Left lung (tissue), 10 donors: ENCODE results near the gene PLXNB3. TPM values are rescaled to one million over a fixed set of nuclear protein-coding genes. Genes with fewer than 3 reads are reported as not detected.
A peak's percentile ranks its signal among the peaks of the same experiment; 100 is the strongest.
"Not testable (repeated sequence)": the region's sequence is repeated elsewhere in the genome, so short reads cannot be mapped to it uniquely, and the experiment has no call there.

Experiments used
- ATAC-seq: fragments of 200-7000 bp; cut with Tn5 transposase; one replicate; pipeline ENCODE4 v1.9.1; 2020; ENCODE audit warnings: moderate library complexity
- DNase-seq, 4 donors: peaks; one replicate each; pipeline ENCODE4 v3.0.0-alpha.2; 2013 to 2020
- H3K27ac ChIP-seq, 2 donors: fragments of 200-600 bp; sonication (generic) in 1 of 2; one replicate each; pipeline versions ENCODE4 v1.5.0 to v1.8.0; 2020 to 2021
- H3K27me3 ChIP-seq, 2 donors: fragments of 200-600 bp; sonication (generic) in 1 of 2; one replicate each; pipeline versions ENCODE4 v1.5.0 to v1.8.0; 2020 to 2021
- H3K36me3 ChIP-seq, 2 donors: fragments of 200-600 bp; sonication (generic) in 1 of 2; one replicate each; pipeline versions ENCODE4 v1.5.0 to v1.8.0; 2020 to 2021
- H3K4me1 ChIP-seq, 2 donors: fragments of 200-600 bp; one replicate each; pipeline ENCODE4 v1.8.0; 2021
- H3K4me3 ChIP-seq, 2 donors: fragments of 200-600 bp; sonication (generic) in 1 of 2; one replicate each; pipeline versions ENCODE4 v1.5.0 to v1.8.0; 2020 to 2021; ENCODE audit warnings: mild to moderate bottlenecking in 1 of 2
- H3K9me3 ChIP-seq, 2 donors: fragments of 200-600 bp; sonication (generic) in 1 of 2; one replicate each; pipeline versions ENCODE4 v1.5.0 to v1.8.0; 2020 to 2021
- CTCF ChIP-seq, 2 donors: fragments of 200-600 bp; sonication (generic) in 1 of 2; IDR thresholded peaks; one replicate each; pipeline versions ENCODE4 v1.5.0 to v1.8.0; 2021; ENCODE audit warnings: antibody characterized with exemption in 2 of 2
- intact Hi-C, 2 donors: fragments of 100-400 bp; cut with DNase I; formaldehyde crosslinking; loops; one replicate each; pipeline versions ENCODE4 v1.11.2 to v1.14.2; 2022
- polyA plus RNA-seq, 6 donors: library from polyadenylated mRNA; unstranded; fragments of 120-200 nt; gene quantifications; one replicate each; pipeline ENCODE4 v1.2.1, GENCODE V29; 2013; ENCODE audit not compliant: insufficient read length in 6 of 6
- total RNA-seq, 2 donors: library from RNA; stranded (reverse); fragmentation: NEBNext Ultra II Directional; extraction: Animal tissue kit (Norgen Biotek cat#: 25700); gene quantifications; one replicate each; pipeline ENCODE4 v1.2.1, GENCODE V29; 2021
- donor health status: DM: no; HTN: yes; CAD: no.
- donor health status: DM: no; HTN: no; CAD: no.

Gene PLXNB3
- total and polyA plus RNA-seq, 8 donors, result 2.7 to 5.2 (median 3.6) TPM

GRCh38 chrX:153738056-153738605 is 25.9 kb upstream of the PLXNB3 start:
- TF ChIP-seq CTCF (IDR thresholded peaks at IDR 0.05), result no peak
- no peak for DNase-seq
- no peak overlapping the region for H3K4me3 ChIP-seq
- no peak overlapping the region for H3K27ac ChIP-seq
- no peaks in the 10 kb centered on the region for H3K9me3 ChIP-seq
- no peaks in the 10 kb centered on the region for H3K4me1 ChIP-seq
- intact Hi-C loops, result no loop called here
- ATAC-seq, result no peak
- H3K27me3 ChIP-seq, result no peaks in the 10 kb centered on the region
- peaks cover 0 to 41% of the 10 kb centered on the region in 2 donors for H3K36me3 ChIP-seq

DNA sequence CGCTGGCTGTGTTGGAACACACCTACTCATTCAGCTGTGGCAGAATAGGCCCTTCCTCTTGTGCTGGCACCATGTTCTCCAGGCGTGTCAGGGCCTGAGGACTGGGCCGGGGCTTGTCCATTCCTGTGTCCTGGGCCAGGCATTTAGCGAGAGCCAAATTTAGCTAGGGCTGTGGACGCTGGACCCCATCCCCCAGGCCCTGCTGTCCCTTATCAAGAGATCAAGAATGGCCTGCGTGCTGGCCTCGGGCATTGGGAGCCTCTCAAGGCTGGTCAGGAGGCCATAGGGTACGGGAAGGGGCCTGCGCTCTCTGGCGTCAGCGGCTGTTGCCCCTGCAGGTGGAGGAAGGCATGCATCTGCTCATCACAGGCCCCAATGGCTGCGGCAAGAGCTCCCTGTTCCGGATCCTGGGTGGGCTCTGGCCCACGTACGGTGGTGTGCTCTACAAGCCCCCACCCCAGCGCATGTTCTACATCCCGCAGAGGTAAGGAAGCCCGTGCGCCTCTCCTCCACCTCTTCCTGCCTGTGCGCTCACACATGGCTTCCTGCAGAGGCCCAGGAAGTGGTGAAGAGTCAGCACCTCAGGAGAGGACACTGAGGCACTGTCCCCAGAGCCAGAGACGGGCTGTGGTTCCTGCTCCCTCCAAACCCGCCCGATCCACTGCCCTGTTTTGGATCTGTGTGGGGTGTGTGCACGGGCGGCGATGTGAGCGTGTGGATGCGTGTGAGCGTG is 24.1 kb upstream of the PLXNB3 start:
- Histone ChIP-seq H3K27ac (no peak overlapping the region), H3K4me1 (peaks cover 0 to 5% of the 10 kb centered on the region in 2 donors), H3K4me3 (no peak overlapping the region), H3K36me3 (peaks cover 0 to 41% of the 10 kb centered on the region in 2 donors), H3K9me3 (no peaks in the 10 kb centered on the region), H3K27me3 (no peaks in the 10 kb centered on the region)
- TF ChIP-seq CTCF (IDR thresholded peaks at IDR 0.05), result no peak
- DNase-seq, result no peak
- intact Hi-C loops, result no loop called here
- ATAC-seq, result no peak

DNA sequence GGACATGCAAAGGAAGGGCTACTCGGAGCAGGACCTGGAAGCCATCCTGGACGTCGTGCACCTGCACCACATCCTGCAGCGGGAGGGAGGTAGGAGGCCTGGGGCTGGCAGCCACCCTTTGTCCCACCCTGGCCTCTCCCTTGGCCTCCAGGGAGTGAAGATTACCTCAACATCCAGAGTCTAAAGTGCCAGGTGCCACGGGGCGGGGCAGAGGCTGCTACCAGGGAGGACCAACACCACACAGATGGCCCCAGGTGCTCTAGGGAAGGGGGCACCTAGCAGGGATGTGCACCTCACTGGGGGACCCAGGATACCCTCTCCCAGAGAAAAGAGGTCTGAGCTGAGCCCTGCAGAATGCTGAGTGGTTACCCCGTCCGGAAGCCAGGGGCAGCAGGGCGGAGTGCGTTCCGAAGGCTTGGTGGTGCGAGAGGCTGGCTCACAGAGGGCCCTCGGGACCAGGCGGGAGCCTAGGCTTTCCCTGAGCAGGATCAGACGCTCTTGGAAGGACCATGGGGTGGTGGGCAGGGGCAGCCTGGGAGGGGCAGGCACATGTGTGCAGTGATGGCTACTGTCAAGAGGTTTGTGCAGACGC is 23.3 kb upstream of the PLXNB3 start:
- Histone ChIP-seq H3K4me1 (peaks cover 0 to 5% of the 10 kb centered on the region in 2 donors), H3K27me3 (no peaks in the 10 kb centered on the region), H3K4me3 (no peak overlapping the region), H3K27ac (no peak overlapping the region), H3K36me3 (peaks cover 0 to 41% of the 10 kb centered on the region in 2 donors), H3K9me3 (no peaks in the 10 kb centered on the region)
- intact Hi-C loops, result no loop called here
- DNase-seq (no peak), ATAC-seq (no peak)
- no peak for TF ChIP-seq CTCF (IDR thresholded peaks at IDR 0.05)

- Histone ChIP-seq H3K9me3 (no peaks in the 10 kb centered on the region), H3K27me3 (no peaks in the 10 kb centered on the region), H3K4me3 (no peak overlapping the region), H3K27ac (no peak overlapping the region), H3K4me1 (peaks cover 0 to 5% of the 10 kb centered on the region in 2 donors), H3K36me3 (peaks cover 0 to 35% of the 10 kb centered on the region in 2 donors)
- DNase-seq, result no peak
- TF ChIP-seq CTCF (IDR thresholded peaks at IDR 0.05), result no peak
- ATAC-seq, result no peak
- intact Hi-C loops, result no loop called here
Observed at GRCh38 chrX:153741446-153741845, 22.6 kb upstream of the PLXNB3 start.

DNA sequence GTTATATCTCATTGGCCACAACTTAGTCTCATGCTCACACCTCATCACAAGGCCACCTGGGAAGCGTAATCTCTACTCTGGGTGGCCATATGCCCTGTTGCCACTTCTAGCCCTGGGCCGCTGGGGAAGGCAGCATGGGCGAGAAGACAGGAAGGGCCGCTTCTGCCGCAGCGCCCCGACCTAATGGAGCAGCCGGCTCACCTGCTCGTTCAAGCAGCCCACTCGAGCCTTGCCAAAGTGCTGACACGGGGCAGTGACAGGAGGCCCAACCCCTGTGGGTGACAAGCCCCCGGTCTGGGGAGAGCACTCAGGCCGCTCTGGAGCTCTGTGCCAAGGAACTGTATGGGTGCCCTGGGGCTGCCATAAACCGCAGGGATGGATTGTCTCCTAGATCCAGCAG is 21.9 kb upstream of the PLXNB3 start:
- H3K27me3 ChIP-seq, intact Hi-C loops, H3K9me3 ChIP-seq, ATAC-seq, H3K4me3 ChIP-seq, H3K27ac ChIP-seq, H3K4me1 ChIP-seq, DNase-seq: not testable (repeated sequence)
- peaks cover 0 to 28% of the 10 kb centered on the region in 2 donors for H3K36me3 ChIP-seq

DNA sequence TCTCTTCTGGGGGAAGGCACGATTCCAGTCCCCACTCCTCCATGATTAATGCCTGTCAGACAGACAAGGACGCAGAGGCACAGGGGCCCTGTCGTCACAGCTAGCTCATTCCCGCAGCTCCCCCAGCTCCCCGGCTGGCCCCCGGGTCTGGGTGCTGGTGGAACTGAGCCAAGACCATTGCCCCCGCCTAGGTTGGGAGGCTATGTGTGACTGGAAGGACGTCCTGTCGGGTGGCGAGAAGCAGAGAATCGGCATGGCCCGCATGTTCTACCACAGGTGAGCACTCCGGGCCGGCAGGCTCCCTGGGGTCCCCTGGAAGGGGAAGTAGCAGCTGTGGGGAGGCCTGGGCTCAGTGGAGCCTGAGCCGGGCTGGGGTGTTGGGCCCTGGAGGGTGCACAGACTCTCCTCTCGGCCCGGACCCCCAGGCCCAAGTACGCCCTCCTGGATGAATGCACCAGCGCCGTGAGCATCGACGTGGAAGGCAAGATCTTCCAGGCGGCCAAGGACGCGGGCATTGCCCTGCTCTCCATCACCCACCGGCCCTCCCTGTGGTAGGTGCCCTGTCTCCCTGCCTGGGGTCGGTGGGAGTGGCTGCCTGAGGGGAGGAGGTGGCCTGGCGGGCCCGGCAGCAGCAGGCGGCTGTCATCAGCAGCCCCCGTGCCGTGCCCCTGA is 21.1 kb upstream of the PLXNB3 start:
- H3K4me1 ChIP-seq, intact Hi-C loops, H3K9me3 ChIP-seq, DNase-seq, H3K4me3 ChIP-seq, H3K27ac ChIP-seq, ATAC-seq, H3K27me3 ChIP-seq: not testable (repeated sequence)
- peaks cover 0 to 21% of the 10 kb centered on the region in 2 donors for H3K36me3 ChIP-seq

- H3K27ac ChIP-seq, H3K9me3 ChIP-seq, intact Hi-C loops, H3K27me3 ChIP-seq, H3K4me1 ChIP-seq: not testable (repeated sequence)
- H3K4me3 ChIP-seq, result peak overlapping the region in 1 of 2 donors; percentile 9
- peak; percentile 54 for ATAC-seq
- peak in 3 of 4 donors; percentile 62 to 82 (median 82) for DNase-seq
- peaks cover 0 to 16% of the 10 kb centered on the region in 2 donors for H3K36me3 ChIP-seq
Observed at GRCh38 chrX:153743468-153744209, 20.4 kb upstream of the PLXNB3 start.
